ENCODE results near the gene GHRL.

GHRL gene

GRCh38 chr3:10294030-10294586 lies 1.4 kb upstream of the GHRL start:
- in situ Hi-C loops (cut with HindIII; ENCODE audit: low sequenced_read_pairs), result no loop called here
- TF ChIP-seq CTCF (IDR thresholded peaks at IDR 0.05; ENCODE audit: low read depth, low read length), result no peak
- DNase-seq (ENCODE audit: low read depth, low spot score), result no peak
- H3K4me3 ChIP-seq (ENCODE audit: low read depth, low read length), result no peak overlapping the region

- no peak for TF ChIP-seq CTCF (IDR thresholded peaks at IDR 0.05; ENCODE audit: low read depth, low read length)
- no peak overlapping the region for H3K4me3 ChIP-seq (ENCODE audit: low read depth, low read length)
- DNase-seq (ENCODE audit: low read depth, low spot score), result no peak
- in situ Hi-C loops (cut with HindIII; ENCODE audit: low sequenced_read_pairs), result no loop called here
Observed at GRCh38 chr3:10291641-10292040, 1.1 kb downstream of the GHRL start.

- no peak for DNase-seq (ENCODE audit: low read depth, low spot score)
- TF ChIP-seq CTCF (IDR thresholded peaks at IDR 0.05; ENCODE audit: low read depth, low read length), result no peak
- H3K4me3 ChIP-seq (ENCODE audit: low read depth, low read length), result no peak overlapping the region
- in situ Hi-C loops (cut with HindIII; ENCODE audit: low sequenced_read_pairs), result no loop called here
Observed at GRCh38 chr3:10290481-10291176, 2.1 kb downstream of the GHRL start.

GRCh38 chr3:10289787-10290355 lies 2.9 kb downstream of the GHRL start:
- in situ Hi-C loops (cut with HindIII; ENCODE audit: low sequenced_read_pairs), result no loop called here
- no peak for TF ChIP-seq CTCF (IDR thresholded peaks at IDR 0.05; ENCODE audit: low read depth, low read length)
- DNase-seq (ENCODE audit: low read depth, low spot score), result no peak
- no peak overlapping the region for H3K4me3 ChIP-seq (ENCODE audit: low read depth, low read length)

GRCh38 chr3:10289077-10289476 lies 3.7 kb downstream of the GHRL start:
- TF ChIP-seq CTCF (IDR thresholded peaks at IDR 0.05; ENCODE audit: low read depth, low read length), result no peak

GRCh38 chr3:10288575-10288960 lies 4.2 kb downstream of the GHRL start:
- no peak for DNase-seq (ENCODE audit: low read depth, low spot score)
- in situ Hi-C loops (cut with HindIII; ENCODE audit: low sequenced_read_pairs), result no loop called here

More at GRCh38 chr3:10289077-10289476, 3.7 kb downstream of the GHRL start:
- no peak overlapping the region for H3K4me3 ChIP-seq (ENCODE audit: low read depth, low read length)
- in situ Hi-C loops (cut with HindIII; ENCODE audit: low sequenced_read_pairs), result no loop called here
- no peak for DNase-seq (ENCODE audit: low read depth, low spot score)

More at GRCh38 chr3:10288575-10288960, 4.2 kb downstream of the GHRL start:
- no peak overlapping the region for H3K4me3 ChIP-seq (ENCODE audit: low read depth, low read length)
- TF ChIP-seq CTCF (IDR thresholded peaks at IDR 0.05; ENCODE audit: low read depth, low read length), result no peak

Measured in astrocyte of the spinal cord (primary cell).